IMR-90 (cell line): ENCODE data around the gene RANBP9. TPM values are rescaled to one million over a fixed set of nuclear protein-coding genes. Genes with fewer than 3 reads are reported as not detected.

Experiments
- ATAC-seq: fragments of 200-7000 bp; cut with Tn5 transposase; 2 replicates; pipeline ENCODE4 v1.9.1; 2020; ENCODE audit warnings: low read depth, mild to moderate bottlenecking, moderate library complexity
- BruUV-seq: library from RNA; stranded (reverse); fragments of 400-500 nt; replicated peaks from 2 replicates; lab custom pipeline; 2021; lab: Mats Ljungman, UMichigan
- CTCF ChIA-PET: fragments of 300-600 bp; formaldehyde crosslinking; extraction: SDS; loops from one replicate; lab custom pipeline; 2021; ENCODE audit warnings: antibody characterized with exemption; lab: Yijun Ruan, JAX
- POLR2A ChIA-PET: fragments of 300-600 bp; sonication (Branson Sonifier 250); formaldehyde crosslinking; loops from one replicate; lab custom pipeline; 2022; ENCODE audit warnings: antibody characterized with exemption; ENCODE audit not compliant: unreplicated experiment; lab: Charles Lee
- DNase-seq: peaks from one replicate; pipeline ENCODE4 v3.0.0; 2013
- H2AFZ ChIP-seq: replicated peaks from 2 replicates; pipeline ENCODE3; 2013; ENCODE audit warnings: low read length, mild to moderate bottlenecking; ENCODE audit not compliant: poor library complexity
- H2AK5ac ChIP-seq: 2 replicates; pipeline ENCODE4 v1.6.1; 2013; ENCODE audit warnings: low read depth, low read length, inconsistent platforms
- H2AK9ac ChIP-seq: replicated peaks from 2 replicates; pipeline ENCODE3; 2013; ENCODE audit warnings: mild to moderate bottlenecking, low read depth, low read length, moderate library complexity; ENCODE audit not compliant: poor library complexity
- H2BK120ac ChIP-seq: 2 replicates; pipeline ENCODE4 v1.6.1; 2013; ENCODE audit warnings: low read depth, low read length, inconsistent platforms
- H2BK15ac ChIP-seq: 3 replicates; pipeline ENCODE4 v1.6.1; 2013; ENCODE audit warnings: low read depth, low read length, inconsistent platforms
- H2BK20ac ChIP-seq: 2 replicates; pipeline ENCODE4 v1.6.1; 2013; ENCODE audit warnings: low read depth, mild to moderate bottlenecking, inconsistent platforms, low read length, moderate library complexity
- H2BK5ac ChIP-seq: 2 replicates; pipeline ENCODE4 v1.6.1; 2013; ENCODE audit warnings: mild to moderate bottlenecking, low read depth, low read length, inconsistent platforms; ENCODE audit not compliant: poor library complexity, severe bottlenecking
- H3K14ac ChIP-seq: replicated peaks from 2 replicates; pipeline ENCODE4 v1.6.1; 2013; ENCODE audit warnings: low read depth, low read length, inconsistent platforms
- H3K18ac ChIP-seq: 2 replicates; pipeline ENCODE4 v1.6.1; 2013; ENCODE audit warnings: low read depth, low read length, control low read depth
- H3K23ac ChIP-seq: 2 replicates; pipeline ENCODE4 v1.6.1; 2013; ENCODE audit warnings: low read depth, low read length, inconsistent platforms
- H3K27ac ChIP-seq: 2 replicates; pipeline ENCODE4 v1.5.1; 2013; ENCODE audit warnings: mild to moderate bottlenecking, control low read depth, low read length; ENCODE audit not compliant: insufficient read depth
- H3K27me3 ChIP-seq: 2 replicates; pipeline ENCODE4 v1.6.1; 2013; ENCODE audit warnings: low read length; ENCODE audit not compliant: control insufficient read depth, insufficient read depth
- H3K36me3 ChIP-seq: 2 replicates; pipeline ENCODE4 v1.6.1; 2013; ENCODE audit warnings: low read length, mixed read lengths; ENCODE audit not compliant: control insufficient read depth, insufficient read depth
- H3K4ac ChIP-seq: 2 replicates; pipeline ENCODE4 v1.6.1; 2013; ENCODE audit warnings: low read depth, low read length, inconsistent platforms
- H3K4me1 ChIP-seq: 2 replicates; pipeline ENCODE4 v1.6.1; 2013; ENCODE audit warnings: low read length, mixed read lengths; ENCODE audit not compliant: control insufficient read depth, insufficient read depth
- H3K4me2 ChIP-seq: 2 replicates; pipeline ENCODE4 v1.6.1; 2013; ENCODE audit warnings: low read depth, mild to moderate bottlenecking, control low read depth, low read length, moderate library complexity
- H3K4me3 ChIP-seq: 2 replicates; pipeline ENCODE4 v1.5.1; 2013; ENCODE audit warnings: low read depth, mild to moderate bottlenecking, control low read depth, low read length, moderate library complexity; ENCODE audit not compliant: insufficient read depth
- H3K56ac ChIP-seq: 2 replicates; pipeline ENCODE4 v1.6.1; 2013; ENCODE audit warnings: low read length, inconsistent platforms; ENCODE audit not compliant: insufficient read depth; ENCODE audit errors: extremely low read depth
- H3K79me1 ChIP-seq, 2 experiments: 2 replicates each; pipeline ENCODE4 v1.6.1; 2013; ENCODE audit warnings: low read length in 2 of 2, inconsistent platforms in 1 of 2, low read depth in 1 of 2
- H3K9ac ChIP-seq: 2 replicates; pipeline ENCODE4 v1.6.1; 2013; ENCODE audit warnings: low read depth, low read length, control low read depth
- H3K9me1 ChIP-seq: 2 replicates; pipeline ENCODE4 v1.6.1; 2013; ENCODE audit warnings: low read length, inconsistent platforms; ENCODE audit not compliant: insufficient read depth
- H3K9me3 ChIP-seq: 2 replicates; pipeline ENCODE4 v1.6.1; 2013; ENCODE audit warnings: low read length; ENCODE audit not compliant: control insufficient read depth, insufficient read depth
- H4K20me1 ChIP-seq: 2 replicates; pipeline ENCODE4 v1.6.1; 2013; ENCODE audit warnings: low read length, inconsistent platforms; ENCODE audit not compliant: insufficient read depth
- H4K5ac ChIP-seq: 2 replicates; pipeline ENCODE4 v1.6.1; 2013; ENCODE audit warnings: mild to moderate bottlenecking, low read depth, low read length, control low read depth
- H4K8ac ChIP-seq, 2 experiments: 2 replicates each; pipeline ENCODE4 v1.6.1; 2013; ENCODE audit warnings: low read depth in 2 of 2, low read length in 2 of 2, control low read depth in 1 of 2, inconsistent platforms in 1 of 2
- H4K91ac ChIP-seq: 2 replicates; pipeline ENCODE4 v1.6.1; 2013; ENCODE audit warnings: low read depth, low read length, inconsistent platforms; ENCODE audit not compliant: insufficient read depth
- CEBPB ChIP-seq: IDR thresholded peaks from 2 replicates; pipeline ENCODE4 v1.6.1; 2012; ENCODE audit warnings: low read depth, low read length, improper control_type of control experiment
- RFX5 ChIP-seq: IDR thresholded peaks from 2 replicates; pipeline ENCODE4 v1.8.0; 2012; ENCODE audit warnings: low read depth, mild to moderate bottlenecking, low read length, moderate library complexity
- WGBS, 2 experiments: methylation state at CpG; one replicate each; pipeline versions ENCODE4 v1.1.5 to v1.1.7; 2013; ENCODE audit warnings: missing lambda C conversion rate in 2 of 2; ENCODE audit not compliant: insufficient read length in 1 of 2; ENCODE audit errors: extremely low coverage in 2 of 2; 5-methylcytosine and 5-hydroxymethylcytosine counted together
- dilution Hi-C: fragments of 300-500 bp; cut with HindIII; formaldehyde crosslinking; loops from one replicate; pipeline ENCODE4 v1.14.3; 2018; ENCODE audit warnings: low sequenced_read_pairs; ENCODE audit not compliant: unreplicated experiment
- in situ Hi-C: fragments of 300-500 bp; cut with MboI; formaldehyde crosslinking; loops from 3 replicates; pipeline ENCODE4 v1.14.3; 2019; ENCODE audit warnings: low sequenced_read_pairs, inconsistent platforms, mixed read lengths
- intact Hi-C: fragments of 100-400 bp; cut with micrococcal nuclease; formaldehyde crosslinking; loops from 2 replicates; pipeline ENCODE4 v1.10.0; 2022
- polyA plus RNA-seq, 3 experiments: library from polyadenylated mRNA; depleted of rRNA; stranded (reverse); fragments of >200 nt; gene quantifications; 2 replicates each; pipeline ENCODE4 v1.2.3, GENCODE V29; 2012; ENCODE audit warnings: low replicate concordance in 1 of 3
- total RNA-seq: library from RNA; depleted of rRNA; stranded (reverse); fragments of >200 nt; gene quantifications from 2 replicates; pipeline ENCODE4 v1.2.3, GENCODE V29; 2012
- TF ChIP-seq, protein P1 (sequence below): conservative IDR thresholded peaks from 2 replicates; pipeline ENCODE4 v1.5.1; 2012; ENCODE audit warnings: mild to moderate bottlenecking, low read depth, low read length, improper control_type of control experiment

Gene RANBP9
- total and polyA plus RNA-seq, 2 of the 4 experiments (the other 2 are of a cell fraction): 17.7 to 27.8 TPM

DNA sequence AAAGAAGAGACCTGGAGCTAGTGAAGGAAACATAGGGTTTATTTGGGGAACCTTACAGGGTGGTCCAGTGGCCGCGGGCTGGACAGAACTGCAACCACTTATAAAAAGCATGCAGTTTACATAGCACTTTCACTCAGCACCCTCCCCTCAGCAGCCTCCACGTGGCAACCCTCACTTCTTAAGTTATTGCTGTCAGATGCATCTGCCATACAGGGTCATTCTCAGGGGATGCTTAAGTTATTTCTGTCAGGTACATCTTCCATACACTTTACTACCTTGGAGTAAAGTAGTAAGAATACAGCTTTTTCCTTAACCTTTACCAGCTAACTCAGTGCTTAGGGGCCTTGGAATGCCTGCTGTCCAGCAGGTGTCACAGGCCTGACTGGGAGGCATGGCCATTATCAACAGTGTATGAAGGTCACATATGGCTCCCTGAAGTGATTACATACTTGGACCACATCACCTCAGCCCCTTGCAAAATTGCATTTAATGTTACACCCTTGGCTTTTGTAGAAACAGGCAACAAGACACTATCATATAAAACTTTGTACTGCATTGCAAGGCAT, 98.5 kb downstream of the RANBP9 start (continued):
- TF ChIP-seq RFX5: no peak
- TF ChIP-seq, protein P1, sequence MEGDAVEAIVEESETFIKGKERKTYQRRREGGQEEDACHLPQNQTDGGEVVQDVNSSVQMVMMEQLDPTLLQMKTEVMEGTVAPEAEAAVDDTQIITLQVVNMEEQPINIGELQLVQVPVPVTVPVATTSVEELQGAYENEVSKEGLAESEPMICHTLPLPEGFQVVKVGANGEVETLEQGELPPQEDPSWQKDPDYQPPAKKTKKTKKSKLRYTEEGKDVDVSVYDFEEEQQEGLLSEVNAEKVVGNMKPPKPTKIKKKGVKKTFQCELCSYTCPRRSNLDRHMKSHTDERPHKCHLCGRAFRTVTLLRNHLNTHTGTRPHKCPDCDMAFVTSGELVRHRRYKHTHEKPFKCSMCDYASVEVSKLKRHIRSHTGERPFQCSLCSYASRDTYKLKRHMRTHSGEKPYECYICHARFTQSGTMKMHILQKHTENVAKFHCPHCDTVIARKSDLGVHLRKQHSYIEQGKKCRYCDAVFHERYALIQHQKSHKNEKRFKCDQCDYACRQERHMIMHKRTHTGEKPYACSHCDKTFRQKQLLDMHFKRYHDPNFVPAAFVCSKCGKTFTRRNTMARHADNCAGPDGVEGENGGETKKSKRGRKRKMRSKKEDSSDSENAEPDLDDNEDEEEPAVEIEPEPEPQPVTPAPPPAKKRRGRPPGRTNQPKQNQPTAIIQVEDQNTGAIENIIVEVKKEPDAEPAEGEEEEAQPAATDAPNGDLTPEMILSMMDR: no peak

DNA sequence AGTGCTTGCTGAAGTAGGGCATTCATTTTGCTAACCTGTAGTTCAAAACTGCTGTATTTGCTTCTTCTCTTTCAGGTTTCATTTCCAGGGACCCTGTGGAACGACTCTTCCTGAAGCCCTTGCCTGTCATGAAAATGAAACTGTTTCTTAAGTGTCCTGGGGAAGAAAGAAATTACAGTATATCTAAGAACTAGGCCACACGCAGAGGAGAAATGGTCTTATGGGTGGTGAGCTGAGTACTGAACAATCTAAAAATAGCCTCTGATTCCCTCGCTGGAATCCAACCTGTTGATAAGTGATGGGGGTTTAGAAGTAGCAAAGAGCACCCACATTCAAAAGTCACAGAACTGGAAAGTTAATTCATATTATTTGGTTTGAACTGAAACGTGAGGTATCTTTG, 99.9 kb downstream of the RANBP9 start:
- no peak overlapping the region for H4K5ac ChIP-seq
- intact Hi-C loops: no loop called here
- no peak overlapping the region for H2AFZ ChIP-seq
- ChIA-PET CTCF (no interaction called here), POLR2A (no interaction called here)
- H4K91ac ChIP-seq: no peak overlapping the region
- H3K4ac ChIP-seq: no peak overlapping the region
- no peak for TF ChIP-seq CEBPB
- in situ Hi-C loops: no loop called here
- no peak overlapping the region for H3K23ac ChIP-seq
- no peak overlapping the region for H3K27ac ChIP-seq
- H4K8ac ChIP-seq: no peak overlapping the region
- H3K9me1 ChIP-seq: 0 out of 2 replicates have a peak, but pooled peaks cover 5% of the 10 kb centered on the region
- H3K14ac ChIP-seq: no peak overlapping the region
- H3K4me3 ChIP-seq: no peak overlapping the region
- H3K18ac ChIP-seq: no peak overlapping the region
- no peak overlapping the region for H2AK5ac ChIP-seq
- no peak overlapping the region for H2BK15ac ChIP-seq
- WGBS, 2 experiments: 100% methylated on average over 1 of the region's 4 CpGs; no CpG with 5 or more reads in 1 of the 2 experiments
- no peak overlapping the region for H2BK120ac ChIP-seq
- no TSS peak for BruUV-seq
- no peaks in the 10 kb centered on the region for H3K9me3 ChIP-seq
- H2BK5ac ChIP-seq: no peak overlapping the region
- H3K56ac ChIP-seq: no peak overlapping the region
- H3K9ac ChIP-seq: no peak overlapping the region
- DNase-seq: no peak
- H3K4me1 ChIP-seq: peaks cover 4% of the 10 kb centered on the region; the same call in 1 of the 2 replicates
- ATAC-seq: no peak
- peaks cover 9% of the 10 kb centered on the region; the same call in 1 of the 2 replicates for H4K20me1 ChIP-seq
- H3K36me3 ChIP-seq: no peaks in the 10 kb centered on the region; the same call in 1 of the 2 replicates
- dilution Hi-C loops: no loop called here
- no peaks in the 10 kb centered on the region for H3K27me3 ChIP-seq
- peaks cover 12 to 23% of the 10 kb centered on the region in 2 experiments for H3K79me1 ChIP-seq
- H2AK9ac ChIP-seq: no peak overlapping the region
- no peak overlapping the region for H3K4me2 ChIP-seq
- H2BK20ac ChIP-seq: no peak overlapping the region
